Duodenal mucosa (tissue), 2 donors: ENCODE measurements around the gene KCNK5.

Experiments
- H3K27ac ChIP-seq: one replicate; pipeline ENCODE4 v1.7.0; 2013; ENCODE audit warnings: low read depth, low read length
- H3K27me3 ChIP-seq, 2 donors: one replicate each; pipeline ENCODE4 v1.7.0; 2013; ENCODE audit warnings: low read length in 2 of 2, control low read depth in 1 of 2; ENCODE audit not compliant: insufficient read depth in 2 of 2, control insufficient read depth in 1 of 2
- H3K36me3 ChIP-seq, 2 donors: one replicate each; pipeline ENCODE4 v1.7.0; 2013; ENCODE audit warnings: low read length in 2 of 2, control low read depth in 1 of 2; ENCODE audit not compliant: insufficient read depth in 2 of 2, control insufficient read depth in 1 of 2
- H3K4me1 ChIP-seq, 2 donors: one replicate each; pipeline ENCODE4 v1.7.0; 2013; ENCODE audit warnings: low read length in 2 of 2, control low read depth in 1 of 2; ENCODE audit not compliant: insufficient read depth in 2 of 2, control insufficient read depth in 1 of 2
- H3K4me3 ChIP-seq, 2 donors: one replicate each; pipeline ENCODE4 v1.7.0; 2013; ENCODE audit warnings: low read length in 2 of 2, low read depth in 1 of 2
- H3K9ac ChIP-seq, 2 donors: one replicate each; pipeline ENCODE4 v1.7.0; 2013; ENCODE audit warnings: low read length in 2 of 2, low read depth in 1 of 2
- H3K9me3 ChIP-seq, 2 donors: one replicate each; pipeline ENCODE4 v1.7.0; 2013; ENCODE audit warnings: low read length in 2 of 2, control low read depth in 1 of 2; ENCODE audit not compliant: control insufficient read depth in 1 of 2

KCNK5 gene

DNA sequence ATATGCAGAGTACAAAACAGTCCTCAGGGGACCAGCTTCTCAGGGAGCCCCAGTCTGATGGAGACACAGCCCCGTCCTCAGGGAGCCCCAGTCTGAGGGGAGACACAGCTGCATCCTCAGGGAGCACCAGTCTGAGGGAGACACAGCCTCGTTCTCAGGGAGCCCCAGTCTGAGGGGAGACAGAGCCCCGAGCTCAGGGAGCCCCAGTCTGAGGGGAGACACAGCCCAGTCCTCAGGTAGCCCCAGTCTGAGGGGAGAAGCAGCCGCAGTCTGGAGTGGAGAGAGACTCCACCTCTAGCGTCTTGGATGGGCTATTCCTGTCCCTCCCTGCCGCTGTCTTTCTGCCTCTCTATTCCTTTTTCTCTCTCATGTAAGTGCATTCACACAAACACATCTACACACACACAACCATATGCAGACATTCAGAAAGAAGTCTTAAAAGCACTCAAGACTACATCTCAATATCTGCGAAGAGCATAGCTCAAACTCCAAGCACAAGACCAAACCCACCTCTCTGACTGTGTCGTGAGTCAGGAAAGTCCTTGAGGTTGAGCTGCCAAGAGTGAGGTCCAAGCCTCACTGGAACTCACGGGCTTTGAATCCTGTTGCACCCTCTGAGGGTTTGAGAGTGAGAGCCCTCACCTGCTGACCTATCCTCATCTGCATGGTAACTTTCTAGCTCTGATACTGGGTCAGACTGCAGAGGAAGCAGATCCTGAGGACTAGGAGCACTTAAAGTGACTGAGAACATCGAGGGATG lies 61.2 kb downstream of the KCNK5 start:
- Histone ChIP-seq H3K36me3 (peaks cover 0 to 6% of the 10 kb centered on the region in 2 donors), H3K4me3 (no peak overlapping the region), H3K4me1 (peaks cover 26 to 35% of the 10 kb centered on the region in 2 donors), H3K9me3 (peaks cover 7 to 10% of the 10 kb centered on the region in 2 donors), H3K9ac (no peak overlapping the region), H3K27me3 (no peaks in the 10 kb centered on the region), H3K27ac (no peak overlapping the region)

DNA sequence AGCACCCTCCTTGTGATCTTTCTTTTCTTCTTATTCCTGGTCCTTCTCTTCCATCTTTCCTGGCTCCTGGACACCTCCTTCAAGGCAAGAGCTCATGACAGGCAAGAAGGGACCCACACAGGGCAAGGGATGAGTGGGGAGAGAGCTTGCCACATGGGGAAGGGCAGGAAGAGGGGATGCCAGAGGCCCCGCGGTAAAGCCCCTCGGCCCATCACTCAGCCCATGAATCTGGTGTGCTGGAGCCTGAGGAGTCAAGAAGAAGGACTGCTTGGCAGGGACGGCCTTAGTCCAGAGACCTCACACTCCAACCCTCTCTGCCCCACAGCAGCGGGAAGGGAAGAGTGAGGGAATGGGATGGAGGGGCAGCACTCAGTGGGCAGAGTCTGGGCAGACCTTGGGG lies 62.0 kb downstream of the KCNK5 start:
- H3K9me3 ChIP-seq, result peaks cover 7 to 10% of the 10 kb centered on the region in 2 donors
- H3K27me3 ChIP-seq, result no peaks in the 10 kb centered on the region
- no peak overlapping the region for H3K27ac ChIP-seq
- no peak overlapping the region for H3K4me3 ChIP-seq
- H3K36me3 ChIP-seq, result peaks cover 0 to 6% of the 10 kb centered on the region in 2 donors
- H3K4me1 ChIP-seq, result peaks cover 26 to 35% of the 10 kb centered on the region in 2 donors
- H3K9ac ChIP-seq, result no peak overlapping the region

DNA sequence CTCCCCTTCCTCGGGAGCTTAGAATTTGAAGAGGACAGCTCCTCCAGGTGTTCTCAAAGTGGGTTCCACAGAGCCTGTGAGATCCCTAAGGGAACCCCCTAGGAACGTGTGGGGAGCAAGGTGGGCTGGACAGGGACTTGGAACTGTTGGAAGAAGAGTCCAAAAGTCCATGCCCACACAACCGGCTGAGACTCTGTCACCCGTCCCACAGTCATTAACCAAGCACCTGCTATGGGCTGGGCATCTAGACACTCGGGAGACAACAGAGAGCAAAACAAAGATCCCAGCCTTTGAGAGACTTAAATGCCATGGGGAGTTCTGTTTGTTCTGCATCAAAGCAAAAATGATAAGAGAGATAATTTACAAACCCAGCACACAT lies 62.4 kb downstream of the KCNK5 start:
- no peak overlapping the region for H3K27ac ChIP-seq

DNA sequence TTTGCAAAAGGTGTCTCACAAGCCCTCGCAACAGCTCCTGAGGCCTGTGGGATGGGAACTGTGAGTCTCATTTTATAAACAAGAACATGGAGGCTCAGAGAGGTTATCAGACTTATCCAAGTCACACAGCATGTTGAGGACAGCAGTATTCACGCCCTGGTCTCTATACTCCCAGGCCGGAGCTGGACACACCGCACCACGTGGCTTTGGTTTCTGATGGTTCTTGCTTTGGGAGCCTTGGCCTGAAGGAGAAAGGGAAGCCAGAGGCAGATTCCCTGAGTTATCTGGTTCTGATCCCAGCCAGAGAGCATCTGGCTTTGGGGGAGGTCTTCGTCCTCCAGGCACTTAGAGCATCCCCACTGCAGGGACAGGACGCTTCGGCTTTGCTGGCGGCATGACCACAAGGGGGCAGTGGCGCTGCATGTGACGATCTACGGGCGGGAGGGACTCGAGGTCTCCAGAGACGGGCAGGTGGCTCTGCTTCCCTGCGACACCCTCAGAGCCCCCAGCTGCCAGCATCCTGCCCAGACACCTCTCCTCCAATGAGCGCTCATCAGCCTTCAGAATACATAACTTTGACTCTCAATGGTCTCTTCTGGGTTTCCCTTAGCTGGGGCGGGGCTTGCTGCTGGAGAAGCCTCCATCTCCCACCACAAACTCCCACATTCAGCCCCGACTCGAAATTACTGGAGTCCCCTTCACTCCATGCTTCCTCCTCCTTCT lies 62.9 kb downstream of the KCNK5 start:
- peaks cover 0 to under 1% of the 10 kb centered on the region in 2 donors for H3K36me3 ChIP-seq
- H3K27ac ChIP-seq, result no peak overlapping the region
- H3K4me1 ChIP-seq, result peaks cover 26 to 35% of the 10 kb centered on the region in 2 donors
- H3K27me3 ChIP-seq, result no peaks in the 10 kb centered on the region
- peaks cover under 1 to 1% of the 10 kb centered on the region in 2 donors for H3K9me3 ChIP-seq
- H3K9ac ChIP-seq, result no peak overlapping the region
- H3K4me3 ChIP-seq, result no peak overlapping the region

More for the DNA sequence above, 62.4 kb downstream of the KCNK5 start:
- peaks cover 0 to 6% of the 10 kb centered on the region in 2 donors for H3K36me3 ChIP-seq
- no peak overlapping the region for H3K9ac ChIP-seq
- no peaks in the 10 kb centered on the region for H3K27me3 ChIP-seq
- H3K9me3 ChIP-seq, result peaks cover 6 to 7% of the 10 kb centered on the region in 2 donors
- no peak overlapping the region for H3K4me3 ChIP-seq
- H3K4me1 ChIP-seq, result peaks cover 26 to 35% of the 10 kb centered on the region in 2 donors

DNA sequence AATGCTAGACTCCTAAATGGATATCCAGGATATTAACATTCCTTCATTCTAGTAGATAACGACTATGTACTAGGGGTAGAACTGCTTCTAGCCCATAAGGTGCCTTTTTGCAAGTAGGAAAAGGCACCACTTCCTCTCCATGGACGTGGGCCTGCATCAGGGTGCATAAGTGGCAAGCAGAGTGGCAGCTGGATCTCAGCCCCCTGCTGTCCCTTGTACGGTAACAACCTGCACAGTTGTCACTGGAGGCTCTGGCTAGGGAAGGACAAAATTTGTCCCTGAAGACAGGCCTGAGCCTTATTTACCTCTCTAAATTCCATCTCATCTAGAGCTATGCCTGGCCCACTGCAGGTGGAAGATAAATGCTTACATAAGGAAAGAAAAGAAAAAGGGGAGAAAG lies 71.8 kb downstream of the KCNK5 start:
- no peak overlapping the region for H3K9ac ChIP-seq
- no peak overlapping the region for H3K27ac ChIP-seq
- no peaks in the 10 kb centered on the region for H3K36me3 ChIP-seq
- H3K27me3 ChIP-seq, result no peaks in the 10 kb centered on the region
- no peak overlapping the region for H3K4me3 ChIP-seq
- H3K4me1 ChIP-seq, result no peaks in the 10 kb centered on the region
- no peaks in the 10 kb centered on the region for H3K9me3 ChIP-seq

DNA sequence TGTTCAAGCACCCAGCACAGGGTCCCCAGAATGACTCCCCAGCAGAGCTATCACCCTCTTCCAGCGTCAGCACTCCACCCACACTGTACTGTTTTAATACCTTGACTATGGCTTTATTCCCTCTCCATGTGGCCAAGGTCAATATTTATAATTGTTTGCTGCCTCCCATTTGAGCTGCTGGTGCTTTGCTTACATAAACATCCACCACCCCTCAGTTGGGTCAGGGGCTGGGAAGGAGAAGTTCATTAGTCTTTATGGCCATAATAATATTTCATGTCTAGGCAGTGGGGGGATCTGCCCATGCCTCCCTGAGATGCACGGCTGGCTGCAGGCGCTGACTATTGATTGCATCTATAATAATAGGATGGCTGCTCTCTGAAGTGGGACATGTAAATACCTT lies 72.5 kb downstream of the KCNK5 start:
- Histone ChIP-seq H3K9me3 (no peaks in the 10 kb centered on the region), H3K36me3 (no peaks in the 10 kb centered on the region), H3K4me1 (no peaks in the 10 kb centered on the region), H3K27me3 (peaks cover 0 to 3% of the 10 kb centered on the region in 2 donors), H3K27ac (no peak overlapping the region), H3K9ac (no peak overlapping the region), H3K4me3 (no peak overlapping the region)

DNA sequence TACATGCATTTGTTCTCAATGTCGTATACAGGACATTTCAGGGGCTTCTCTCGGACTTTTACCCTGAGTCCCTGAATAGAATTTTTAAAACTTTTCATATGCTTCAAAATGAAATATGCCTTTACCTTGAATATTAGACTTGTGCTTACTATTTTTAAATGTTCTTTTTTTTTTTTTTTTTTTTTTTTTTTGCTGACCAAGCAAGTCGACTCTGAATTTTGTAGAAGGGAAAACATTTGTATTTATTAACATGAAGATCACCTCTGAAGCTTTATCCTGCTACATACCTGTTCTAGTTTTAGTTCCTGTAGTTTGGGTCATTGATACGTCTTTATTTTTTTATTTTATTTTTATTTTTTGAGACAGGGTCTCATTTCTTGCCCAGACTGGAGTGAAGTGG lies 74.6 kb downstream of the KCNK5 start:
- H3K27me3 ChIP-seq, result peaks cover 0 to 3% of the 10 kb centered on the region in 2 donors
- H3K4me3 ChIP-seq, result no peak overlapping the region
- H3K9ac ChIP-seq, result no peak overlapping the region
- no peaks in the 10 kb centered on the region for H3K9me3 ChIP-seq
- H3K27ac ChIP-seq, result no peak overlapping the region
- no peaks in the 10 kb centered on the region for H3K4me1 ChIP-seq
- no peaks in the 10 kb centered on the region for H3K36me3 ChIP-seq

DNA sequence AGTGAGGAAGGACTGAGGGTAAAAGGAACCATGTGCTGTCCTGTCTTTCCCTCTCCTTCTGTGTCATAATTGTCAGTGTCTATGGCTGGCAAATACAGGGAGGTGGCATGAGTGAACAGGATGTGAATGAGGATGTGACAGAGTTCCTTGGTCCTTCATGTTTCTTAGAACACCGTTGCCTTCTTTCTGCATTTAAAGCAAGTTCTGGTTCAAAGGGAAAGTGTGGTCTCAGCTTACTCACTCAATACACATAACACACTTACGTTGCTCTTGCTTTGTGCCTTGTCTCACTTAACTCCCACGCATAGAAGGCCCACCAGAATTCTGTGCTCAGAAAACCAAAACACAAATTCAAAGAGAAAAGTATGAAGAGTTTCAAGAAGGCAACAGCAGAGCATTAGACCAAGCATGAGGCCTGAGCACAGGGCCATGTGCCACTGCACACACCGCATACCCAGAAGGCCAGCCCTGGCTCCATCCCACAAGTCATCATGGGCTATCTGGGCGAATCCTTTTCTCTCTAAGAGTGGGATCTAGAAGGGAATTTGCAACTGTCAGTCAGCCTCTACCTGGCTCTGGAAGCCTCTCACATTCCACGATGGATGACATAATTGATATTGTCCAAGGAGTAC lies 75.4 kb downstream of the KCNK5 start:
- Histone ChIP-seq H3K27ac (no peak overlapping the region), H3K27me3 (peaks cover 0 to 3% of the 10 kb centered on the region in 2 donors), H3K4me1 (no peaks in the 10 kb centered on the region), H3K4me3 (no peak overlapping the region), H3K9me3 (no peaks in the 10 kb centered on the region), H3K9ac (no peak overlapping the region), H3K36me3 (no peaks in the 10 kb centered on the region)

DNA sequence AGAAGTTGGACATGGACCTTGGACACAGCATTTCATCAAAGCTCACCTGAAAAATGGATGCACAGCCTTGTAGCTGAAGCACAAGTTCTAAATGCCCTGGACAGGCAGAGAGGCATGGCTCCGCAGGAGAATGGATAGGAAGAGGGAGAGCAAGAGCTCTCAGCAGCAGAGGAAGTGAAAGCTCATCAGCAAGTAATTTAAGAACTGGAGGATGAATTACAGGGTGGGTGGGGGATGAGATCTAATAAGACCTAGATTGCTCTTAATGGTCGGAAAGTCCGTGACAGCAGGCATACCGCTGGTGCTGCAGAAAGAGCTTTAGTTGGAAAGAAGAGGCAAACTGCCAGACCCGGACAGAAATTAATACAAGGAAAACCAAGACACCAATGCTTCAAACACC lies 77.0 kb downstream of the KCNK5 start:
- peaks cover 0 to 3% of the 10 kb centered on the region in 2 donors for H3K27me3 ChIP-seq
- no peaks in the 10 kb centered on the region for H3K36me3 ChIP-seq
- no peaks in the 10 kb centered on the region for H3K4me1 ChIP-seq
- no peak overlapping the region for H3K4me3 ChIP-seq
- H3K9ac ChIP-seq, result no peak overlapping the region
- H3K9me3 ChIP-seq, result no peaks in the 10 kb centered on the region
- no peak overlapping the region for H3K27ac ChIP-seq

DNA sequence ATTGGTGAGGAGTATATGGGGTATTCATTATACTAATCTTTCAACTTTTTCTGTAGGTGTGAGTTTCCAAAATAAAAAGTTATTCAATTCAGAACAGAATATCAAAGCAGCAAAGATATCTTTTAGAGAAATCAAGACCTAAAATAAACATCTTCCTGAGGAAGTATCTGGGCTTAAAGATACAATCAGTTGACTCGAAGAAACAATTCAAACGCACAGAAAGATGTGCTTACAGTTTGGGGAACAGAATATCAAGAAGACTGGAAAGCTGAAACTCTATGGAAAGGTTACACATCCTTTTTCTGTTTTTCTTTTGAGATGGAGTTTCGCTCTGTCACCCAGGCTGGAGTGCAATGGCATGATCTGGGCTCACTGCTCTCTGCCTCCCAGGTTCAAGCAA lies 78.1 kb downstream of the KCNK5 start:
- H3K9ac ChIP-seq, result no peak overlapping the region
- H3K9me3 ChIP-seq, result no peaks in the 10 kb centered on the region
- no peak overlapping the region for H3K27ac ChIP-seq
- H3K4me3 ChIP-seq, result no peak overlapping the region
- H3K27me3 ChIP-seq, result peaks cover 0 to 3% of the 10 kb centered on the region in 2 donors
- no peaks in the 10 kb centered on the region for H3K36me3 ChIP-seq
- no peaks in the 10 kb centered on the region for H3K4me1 ChIP-seq
